ENCODE data around the gene TMEM170B. TPM values are rescaled to one million over a fixed set of nuclear protein-coding genes. Genes with fewer than 3 reads are reported as not detected.

Gene TMEM170B
- total RNA-seq, 1 experiment from 2014 or later = 1.0 TPM

GRCh38 chr6:11575408-11576033, 38.0 kb downstream of the TMEM170B start:
- CTCF ChIA-PET = interaction anchor here (0.6 to 1.7 kb wide), 19 partner anchors 9 to 1097 kb away, joined by 3 to 17 read pairs (median 4); partner anchors contain the start of gene SMIM13
- H3K9me2 ChIP-seq (ENCODE audit: insufficient read depth) = no peaks in the 10 kb centered on the region
- intact Hi-C loops (cut with micrococcal nuclease) = loop anchor here (1.0 to 10.0 kb wide), 5 partner anchors 78 to 1098 kb away; no protein-coding TSS in a partner anchor
- DNase-seq (ENCODE audit: low read depth, low spot score) (peak; percentile 71), ATAC-seq (peak; percentile 100)
- no peaks in the 10 kb centered on the region for H4K20me1 ChIP-seq (ENCODE audit: insufficient read depth)
- H3K4me3 ChIP-seq (replicated peaks in 1 of 2; ENCODE audit: low read depth in 1 of 2, low read length in 2 of 2) = no peak overlapping the region
- H3K27ac ChIP-seq (ENCODE audit: low read depth, low read length) = no peak overlapping the region
- no peaks in the 10 kb centered on the region for H3K27me3 ChIP-seq (ENCODE audit: insufficient read depth, low read length)
- POLR2A ChIA-PET = no interaction called here
- no peak overlapping the region for H3K9ac ChIP-seq (ENCODE audit: low read length)
- H3K9me3 ChIP-seq (ENCODE audit: control insufficient read depth in 1 of 2, insufficient read depth in 1 of 2, low read depth in 1 of 2, low read length in 2 of 2) = no peaks in the 10 kb centered on the region
- H3K36me3 ChIP-seq (ENCODE audit: control insufficient read depth in 1 of 2, insufficient read depth in 2 of 2, low read length in 2 of 2) = no peaks in the 10 kb centered on the region
- H2AFZ ChIP-seq (ENCODE audit: low read depth, low read length, poor library complexity, severe bottlenecking) = peak overlapping the region; percentile 52
- no TSS peak for BruUV-seq (replicated peaks)
- H3K79me2 ChIP-seq (ENCODE audit: insufficient read depth, low read length) = no peaks in the 10 kb centered on the region
- peak overlapping the region; percentile 21; the same call in 1 of the 2 replicates for H3K4me2 ChIP-seq (ENCODE audit: low read length)
- RAD21 ChIA-PET (ENCODE audit: low non-redundant PET in 1 of 2, low total read pairs in 2 of 2, uncharacterized antibody in 2 of 2, unreplicated experiment in 2 of 2) = no interaction called here
- no peaks in the 10 kb centered on the region for H3K4me1 ChIP-seq (ENCODE audit: control insufficient read depth in 1 of 2, insufficient read depth in 2 of 2, low read length in 2 of 2)
- TF ChIP-seq SIN3A (IDR thresholded peaks at IDR 0.05; ENCODE audit: low read depth) (no peak), FOSL1 (IDR thresholded peaks at IDR 0.05; ENCODE audit: low read depth) (no peak), ZBTB33 (IDR thresholded peaks at IDR 0.05; ENCODE audit: extremely low read depth, insufficient replicate concordance, low read length) (no peak), MAX (IDR thresholded peaks at IDR 0.05) (no peak), YY1 (IDR thresholded peaks at IDR 0.05; ENCODE audit: extremely low read depth, insufficient replicate concordance, low read depth, low read length) (peak; percentile 24), REST (IDR thresholded peaks at IDR 0.05; ENCODE audit: low read depth) (no peak), RAD21 (IDR thresholded peaks at IDR 0.05; ENCODE audit: low read depth) (peak; percentile 89), CTCF (IDR thresholded peaks at IDR 0.05 in 2 of 3, conservative IDR thresholded peaks at IDR 0.05 in 1 of 3; ENCODE audit: borderline replicate concordance in 1 of 3, insufficient read depth in 1 of 3, low read depth in 2 of 3, low read length in 2 of 3) (peak; percentile 67 to 92 (median 89); a peak in 5 of 6 replicates), SRF (IDR thresholded peaks at IDR 0.05; ENCODE audit: low read depth) (no peak), POLR2A (IDR thresholded peaks at IDR 0.05; ENCODE audit: borderline replicate concordance, extremely low read depth, insufficient read depth, insufficient read length) (no peak), SP1 (IDR thresholded peaks at IDR 0.05; ENCODE audit: low read depth) (no peak), ZFX (IDR thresholded peaks at IDR 0.05) (no peak), ELF1 (IDR thresholded peaks at IDR 0.05; ENCODE audit: borderline replicate concordance, low read depth) (no peak), POLR2AphosphoS5 (IDR thresholded peaks at IDR 0.05; ENCODE audit: low read depth, low read length) (no peak), ZNF274 (IDR thresholded peaks at IDR 0.05; ENCODE audit: low read depth, low read length) (no peak), CBX3 (IDR thresholded peaks at IDR 0.05; ENCODE audit: low read depth) (no peak), CEBPB (IDR thresholded peaks at IDR 0.05; ENCODE audit: low read depth) (peak; percentile 77), TCF7L2 (IDR thresholded peaks at IDR 0.05; ENCODE audit: borderline replicate concordance, extremely low read depth, insufficient read depth, insufficient read length) (no peak), EZH2phosphoT487 (IDR thresholded peaks at IDR 0.05; ENCODE audit: borderline replicate concordance) (no peak), EZH2 (IDR thresholded peaks at IDR 0.05) (no peak)

Measured in HCT116 (cell line).